ENCODE results near the gene SULT1C4. TPM values are rescaled to one million over a fixed set of nuclear protein-coding genes. Genes with fewer than 3 reads are reported as not detected.

Gene SULT1C4
- polyA plus RNA-seq, 1 of the 3 experiments (the other 2 are of a cell fraction) = 0.18 TPM

GRCh38 chr2:108367561-108368175, 10.1 kb upstream of the SULT1C4 start:
- Histone ChIP-seq H4K20me1 (ENCODE audit: insufficient read depth) (no peaks in the 10 kb centered on the region), H3K9me2 (no peaks in the 10 kb centered on the region), H3K79me2 (ENCODE audit: insufficient read depth) (no peaks in the 10 kb centered on the region), H3K9ac (no peak overlapping the region), H2AFZ (ENCODE audit: low read depth) (no peak overlapping the region), H3K27ac (ENCODE audit: low read depth in 2 of 2, low read length in 1 of 2) (no peak overlapping the region), H3F3A (replicated peaks; ENCODE audit: insufficient read depth) (no peaks in the 10 kb centered on the region), H3K4me3 (ENCODE audit: low read depth in 2 of 2, low read length in 1 of 2) (no peak overlapping the region), H3K9me3 (no peaks in the 10 kb centered on the region), H3K4me2 (no peak overlapping the region), H3K27me3 (ENCODE audit: insufficient read depth) (no peaks in the 10 kb centered on the region), H3K4me1 (ENCODE audit: control insufficient read depth in 1 of 2, insufficient read depth in 2 of 2, low read depth in 1 of 2, low read length in 1 of 2) (no peaks in the 10 kb centered on the region), H3K36me3 (replicated peaks in 1 of 2; ENCODE audit: control insufficient read depth in 1 of 2, insufficient read depth in 2 of 2, low read length in 1 of 2) (no peaks in the 10 kb centered on the region)
- CTCF ChIA-PET = no interaction called here
- DNase-seq = no peak
- POLR2A ChIA-PET = interaction anchor here (0.6 kb wide), 1 partner anchor 22 kb away, joined by 3 read pairs; no protein-coding TSS in a partner anchor
- 78% methylated on average over 2 of the region's 2 CpGs for whole genome bisulfite sequencing (ENCODE audit: low lambda C conversion rate)
- TF ChIP-seq EP300 (IDR thresholded peaks at IDR 0.05; ENCODE audit: borderline replicate concordance in 1 of 2, low read depth in 1 of 2, low read length in 1 of 2) (no peak), EZH2phosphoT487 (IDR thresholded peaks at IDR 0.05; ENCODE audit: borderline replicate concordance, low read depth) (no peak), FOXM1 (IDR thresholded peaks at IDR 0.05; ENCODE audit: low read depth) (no peak), YY1 (IDR thresholded peaks at IDR 0.05; ENCODE audit: low read depth) (no peak), JUND (IDR thresholded peaks at IDR 0.05) (no peak), RAD21 (IDR thresholded peaks at IDR 0.05; ENCODE audit: low read length) (no peak), POLR2AphosphoS5 (IDR thresholded peaks at IDR 0.05; ENCODE audit: low read depth, low read length) (no peak), CHD2 (IDR thresholded peaks at IDR 0.05; ENCODE audit: low read length, partially characterized antibody) (no peak), GABPA (IDR thresholded peaks at IDR 0.05; ENCODE audit: low read depth) (no peak), GATA2 (CRISPR knock-in tag; IDR thresholded peaks at IDR 0.05) (no peak), ELF1 (IDR thresholded peaks at IDR 0.05) (no peak), USF1 (IDR thresholded peaks at IDR 0.05; ENCODE audit: borderline replicate concordance, low read depth) (no peak), FOSL2 (IDR thresholded peaks at IDR 0.05; ENCODE audit: borderline replicate concordance, low read depth) (no peak), NRF1 (IDR thresholded peaks at IDR 0.05; ENCODE audit: low read depth, low read length) (no peak), SMC3 (IDR thresholded peaks at IDR 0.05; ENCODE audit: low read depth, low read length) (no peak), PBX3 (IDR thresholded peaks at IDR 0.05) (no peak), NFIC (IDR thresholded peaks at IDR 0.05; ENCODE audit: borderline replicate concordance) (no peak)
- TF ChIP-seq, protein P1, sequence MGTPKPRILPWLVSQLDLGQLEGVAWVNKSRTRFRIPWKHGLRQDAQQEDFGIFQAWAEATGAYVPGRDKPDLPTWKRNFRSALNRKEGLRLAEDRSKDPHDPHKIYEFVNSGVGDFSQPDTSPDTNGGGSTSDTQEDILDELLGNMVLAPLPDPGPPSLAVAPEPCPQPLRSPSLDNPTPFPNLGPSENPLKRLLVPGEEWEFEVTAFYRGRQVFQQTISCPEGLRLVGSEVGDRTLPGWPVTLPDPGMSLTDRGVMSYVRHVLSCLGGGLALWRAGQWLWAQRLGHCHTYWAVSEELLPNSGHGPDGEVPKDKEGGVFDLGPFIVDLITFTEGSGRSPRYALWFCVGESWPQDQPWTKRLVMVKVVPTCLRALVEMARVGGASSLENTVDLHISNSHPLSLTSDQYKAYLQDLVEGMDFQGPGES (IDR thresholded peaks at IDR 0.05; ENCODE audit: low read depth, low read length) = no peak
- TF ChIP-seq, protein P2, sequence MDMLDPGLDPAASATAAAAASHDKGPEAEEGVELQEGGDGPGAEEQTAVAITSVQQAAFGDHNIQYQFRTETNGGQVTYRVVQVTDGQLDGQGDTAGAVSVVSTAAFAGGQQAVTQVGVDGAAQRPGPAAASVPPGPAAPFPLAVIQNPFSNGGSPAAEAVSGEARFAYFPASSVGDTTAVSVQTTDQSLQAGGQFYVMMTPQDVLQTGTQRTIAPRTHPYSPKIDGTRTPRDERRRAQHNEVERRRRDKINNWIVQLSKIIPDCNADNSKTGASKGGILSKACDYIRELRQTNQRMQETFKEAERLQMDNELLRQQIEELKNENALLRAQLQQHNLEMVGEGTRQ (IDR thresholded peaks at IDR 0.05; ENCODE audit: borderline replicate concordance, low read depth, low read length) = no peak
